Astrocyte of the cerebellum (primary cell): ENCODE measurements around the gene CGREF1.

Source experiments
- DNase-seq: peaks from one replicate; pipeline ENCODE4 v3.0.0-alpha.2; 2011; ENCODE audit warnings: low read depth
- H3K4me3 ChIP-seq: 2 replicates; pipeline ENCODE4 v1.5.1; 2011; ENCODE audit warnings: mild to moderate bottlenecking, low read depth, low read length, moderate library complexity
- in situ Hi-C: cut with HindIII; loops from 2 replicates; pipeline ENCODE4 v1.10.0; 2017; ENCODE audit warnings: low sequenced_read_pairs
- TF ChIP-seq, protein P1 (sequence below): IDR thresholded peaks from 2 replicates; pipeline ENCODE4 v1.5.1; 2012; ENCODE audit warnings: low read length, low read depth, moderate library complexity, mild to moderate bottlenecking; ENCODE audit errors: missing control alignments

The CGREF1 gene

DNA sequence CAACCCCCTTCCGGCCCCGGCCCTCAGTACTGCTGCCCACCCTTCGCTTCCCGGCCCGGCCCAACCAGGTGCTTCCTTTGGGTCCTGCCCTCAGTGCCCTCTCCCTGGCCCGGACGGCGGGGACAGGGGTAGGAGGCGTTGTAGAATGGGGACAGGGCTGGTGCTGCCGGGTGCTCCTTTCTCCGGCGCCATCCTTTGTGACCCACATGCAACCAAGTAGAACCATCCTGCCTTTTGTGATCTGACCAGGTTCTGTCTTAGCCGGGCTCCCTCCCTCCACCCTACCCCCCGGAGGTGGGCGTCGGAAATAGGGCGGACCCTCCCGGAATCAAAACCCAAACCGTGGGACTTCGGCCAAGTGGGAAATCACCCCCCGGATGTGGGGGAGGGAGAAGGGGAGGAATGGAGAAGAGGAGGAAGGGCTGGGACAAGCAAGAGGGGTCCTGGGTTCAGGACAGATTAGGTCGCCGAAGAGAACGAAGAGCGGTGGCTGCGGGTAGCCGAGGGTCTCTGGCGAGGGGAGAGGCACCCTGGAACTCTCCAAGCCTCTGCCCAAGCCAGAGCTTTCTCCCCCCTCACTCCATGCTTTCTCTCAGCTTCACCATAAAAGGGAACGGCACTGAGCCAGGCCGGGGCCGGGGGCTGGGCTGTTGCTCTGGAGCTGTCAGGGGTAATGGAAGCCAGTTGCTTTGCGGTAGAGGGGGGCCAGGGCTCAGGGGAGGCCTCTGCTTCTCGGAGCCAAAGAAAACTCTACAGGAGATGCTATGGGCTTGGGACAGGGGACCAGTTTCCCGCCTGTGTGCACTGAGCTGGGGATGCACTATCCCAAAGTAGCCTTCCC, 46.7 kb downstream of the CGREF1 start:
- DNase-seq = peak; percentile 62
- TF ChIP-seq, protein P1, sequence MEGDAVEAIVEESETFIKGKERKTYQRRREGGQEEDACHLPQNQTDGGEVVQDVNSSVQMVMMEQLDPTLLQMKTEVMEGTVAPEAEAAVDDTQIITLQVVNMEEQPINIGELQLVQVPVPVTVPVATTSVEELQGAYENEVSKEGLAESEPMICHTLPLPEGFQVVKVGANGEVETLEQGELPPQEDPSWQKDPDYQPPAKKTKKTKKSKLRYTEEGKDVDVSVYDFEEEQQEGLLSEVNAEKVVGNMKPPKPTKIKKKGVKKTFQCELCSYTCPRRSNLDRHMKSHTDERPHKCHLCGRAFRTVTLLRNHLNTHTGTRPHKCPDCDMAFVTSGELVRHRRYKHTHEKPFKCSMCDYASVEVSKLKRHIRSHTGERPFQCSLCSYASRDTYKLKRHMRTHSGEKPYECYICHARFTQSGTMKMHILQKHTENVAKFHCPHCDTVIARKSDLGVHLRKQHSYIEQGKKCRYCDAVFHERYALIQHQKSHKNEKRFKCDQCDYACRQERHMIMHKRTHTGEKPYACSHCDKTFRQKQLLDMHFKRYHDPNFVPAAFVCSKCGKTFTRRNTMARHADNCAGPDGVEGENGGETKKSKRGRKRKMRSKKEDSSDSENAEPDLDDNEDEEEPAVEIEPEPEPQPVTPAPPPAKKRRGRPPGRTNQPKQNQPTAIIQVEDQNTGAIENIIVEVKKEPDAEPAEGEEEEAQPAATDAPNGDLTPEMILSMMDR = no peak
- in situ Hi-C loops = no loop called here
- H3K4me3 ChIP-seq = peak overlapping the region; percentile 85

DNA sequence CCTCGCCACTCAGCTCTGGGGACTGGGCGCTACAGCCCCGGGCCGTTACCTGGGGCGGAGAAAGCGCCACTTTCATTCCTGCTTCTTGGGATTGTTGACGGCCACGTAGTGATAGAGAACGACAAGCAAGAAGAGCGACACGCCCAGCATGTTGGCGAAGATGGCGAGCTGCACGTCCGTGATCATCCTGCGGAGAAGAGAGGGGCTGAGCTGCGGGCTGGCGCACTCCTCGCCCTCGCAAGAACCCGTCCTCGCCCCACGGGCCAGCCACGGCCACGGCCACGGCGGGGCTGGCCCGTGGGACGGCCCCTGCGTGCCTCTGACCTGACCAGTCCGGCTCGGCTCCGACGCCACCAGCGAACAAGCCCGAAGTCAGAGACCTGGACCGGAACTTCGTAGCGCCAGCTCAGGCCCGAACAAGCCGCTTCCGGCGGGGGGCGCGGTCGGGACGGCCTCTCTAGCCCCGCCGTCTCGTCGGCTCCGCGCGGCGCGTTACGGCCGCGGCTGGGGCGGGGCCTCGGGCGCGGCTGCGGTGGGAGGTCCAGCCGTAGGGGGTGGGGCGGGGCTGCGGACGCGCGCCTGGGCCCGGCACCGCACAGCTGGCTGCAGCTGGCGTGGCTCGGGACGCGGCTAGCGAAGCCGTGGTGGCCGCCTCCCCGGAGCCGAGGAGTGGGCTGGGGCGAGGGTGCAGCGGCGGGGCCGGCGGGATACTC, 47.5 kb downstream of the CGREF1 start, which contains the start of gene OST4:
Gene OST4 (minus strand): TSS at position 378 of the 713 bp plus-strand sequence.
- TF ChIP-seq, protein P1 = no peak
- H3K4me3 ChIP-seq = peak within 1 kb of the TSS; percentile 85
- peak; percentile 70 for DNase-seq
- in situ Hi-C loops = no loop called here

DNA sequence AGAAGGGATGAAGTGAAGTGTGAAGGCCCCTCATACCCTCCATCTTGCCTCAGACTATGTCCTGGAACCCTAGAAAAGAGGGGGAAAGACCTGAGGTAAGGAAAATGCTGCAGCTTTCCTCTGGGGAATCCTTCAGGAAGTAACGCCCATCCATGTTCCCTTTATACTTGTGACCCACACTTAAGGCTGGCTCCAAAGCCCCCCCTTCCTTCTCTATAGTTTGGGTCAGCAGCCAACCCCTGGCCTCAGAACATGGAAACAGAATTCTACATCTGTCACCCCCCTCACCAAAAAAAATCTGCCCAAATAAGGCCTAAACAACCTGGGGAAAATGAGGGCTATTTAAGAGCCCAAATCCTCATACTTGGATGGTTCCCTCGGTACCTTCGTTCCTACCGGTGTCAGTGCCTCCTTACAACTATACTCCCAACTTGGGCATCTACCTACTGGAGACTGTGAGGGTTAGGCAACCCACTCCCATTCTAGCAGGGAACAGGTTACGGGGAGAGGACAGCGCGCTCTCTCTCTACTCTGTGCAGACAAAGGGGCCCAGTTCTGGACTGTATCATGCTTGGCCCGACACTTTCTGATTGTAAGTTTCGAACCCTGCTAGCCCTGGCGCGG, 48.2 kb downstream of the CGREF1 start:
- TF ChIP-seq, protein P1 = no peak
- in situ Hi-C loops = no loop called here
- no peak for DNase-seq
- H3K4me3 ChIP-seq = peak overlapping the region; percentile 85

DNA sequence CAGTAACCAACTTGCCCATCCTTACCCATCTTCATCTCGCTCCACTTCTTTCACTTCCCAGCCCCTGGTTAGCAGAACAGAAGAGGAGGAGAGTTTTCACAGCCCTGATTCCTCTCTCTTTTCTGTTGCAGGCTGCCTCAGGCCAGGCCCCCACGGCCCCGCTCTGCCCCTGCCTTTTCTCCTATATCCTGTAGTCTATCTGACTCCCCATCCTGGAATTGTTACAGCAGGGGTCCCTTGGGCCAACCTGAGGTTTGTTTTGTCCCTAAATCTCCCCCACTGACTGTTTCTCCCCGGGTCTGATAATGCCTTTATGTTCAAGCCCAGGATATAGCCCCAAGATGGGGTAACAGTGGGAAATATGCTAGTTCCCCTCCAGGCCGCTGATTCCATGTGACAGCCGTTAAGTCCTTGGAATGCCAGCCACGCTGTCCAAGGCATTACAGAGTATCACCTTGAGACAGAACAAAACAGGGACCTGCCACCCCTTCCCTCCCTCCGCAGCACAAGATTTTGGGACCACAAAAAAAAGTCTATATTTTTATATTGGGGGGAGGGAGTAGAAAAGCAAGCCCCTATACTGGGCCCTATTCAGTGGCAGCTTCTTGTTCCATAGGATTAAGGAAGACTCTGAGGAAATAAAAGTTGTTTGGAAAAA, 48.8 kb downstream of the CGREF1 start:
- no peak for DNase-seq
- peak overlapping the region; percentile 85 for H3K4me3 ChIP-seq
- TF ChIP-seq, protein P1 = no peak
- in situ Hi-C loops = no loop called here

DNA sequence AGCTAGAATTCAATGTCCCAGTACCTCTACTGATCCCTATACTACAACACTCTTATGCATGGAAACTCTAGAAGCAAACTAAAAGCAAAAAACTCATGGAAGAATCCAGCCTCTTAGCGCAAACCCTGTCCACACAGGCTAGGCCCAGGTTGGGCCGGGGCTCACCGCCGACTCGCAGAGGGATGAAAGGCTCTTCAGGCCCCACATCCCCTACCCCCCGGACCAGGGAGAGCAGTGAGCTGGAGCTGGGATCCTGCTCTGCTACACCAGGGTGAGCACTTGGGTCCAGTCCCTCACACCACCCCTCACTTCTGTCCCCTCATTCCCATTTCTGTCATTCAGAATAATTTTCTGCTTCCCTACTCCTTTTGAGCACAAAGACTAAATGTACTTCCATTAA, 49.5 kb downstream of the CGREF1 start:
- peak overlapping the region; percentile 85 for H3K4me3 ChIP-seq
- TF ChIP-seq, protein P1 = no peak
- no peak for DNase-seq
- in situ Hi-C loops = no loop called here

DNA sequence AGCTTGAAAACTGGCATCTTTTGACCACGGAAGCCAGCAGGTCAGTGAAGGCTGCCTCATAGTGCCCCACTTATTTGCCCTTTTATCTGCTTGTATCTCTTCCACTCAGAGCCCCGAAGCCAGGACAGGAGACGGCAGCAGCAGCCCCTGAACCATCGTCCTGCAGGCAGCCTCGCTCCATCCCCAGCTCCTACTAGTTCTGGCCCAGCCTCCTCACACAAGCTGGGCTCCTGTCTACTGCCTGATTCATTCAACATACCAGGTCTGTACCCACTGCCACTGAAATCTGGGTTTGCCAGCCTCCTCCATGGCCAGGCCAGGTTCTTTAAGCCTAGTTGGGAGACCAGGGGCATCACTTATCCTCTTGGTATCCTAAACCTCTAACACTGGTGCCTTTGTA, 51.5 kb downstream of the CGREF1 start:
- in situ Hi-C loops = no loop called here
- DNase-seq = no peak
- no peak overlapping the region for H3K4me3 ChIP-seq
- TF ChIP-seq, protein P1 = no peak
